ENCODE results near the gene OTX1.

- TF ChIP-seq CTCF (IDR thresholded peaks at IDR 0.05; ENCODE audit: low read length): no peak
- no peak for TF ChIP-seq EZH2 (IDR thresholded peaks at IDR 0.05; ENCODE audit: borderline replicate concordance, low read length)
These were observed 30.8 kb downstream of the OTX1 start for GRCh38 chr2:63081404-63081803.

Measured in OCI-LY1 (cell line).